Stimulated activated CD4-positive, alpha-beta T cell treated with anti-CD3 and anti-CD28 coated beads, Interleukin-12 subunit alpha, Interleukin-12 subunit beta, amount 100 ng/mL, for 24 hours (primary cell): ENCODE data around the gene ECI1.
A peak's percentile ranks its signal among the peaks of the same experiment; 100 is the strongest.
"Not testable (repeated sequence)": the region's sequence is repeated elsewhere in the genome, so short reads cannot be mapped to it uniquely, and the experiment has no call there.

Experiments
- DNase-seq, 2 experiments: peaks; one replicate each; pipeline ENCODE4 v3.0.0-alpha.2; 2020; ENCODE audit warnings: low read depth in 2 of 2

ECI1 gene

DNA sequence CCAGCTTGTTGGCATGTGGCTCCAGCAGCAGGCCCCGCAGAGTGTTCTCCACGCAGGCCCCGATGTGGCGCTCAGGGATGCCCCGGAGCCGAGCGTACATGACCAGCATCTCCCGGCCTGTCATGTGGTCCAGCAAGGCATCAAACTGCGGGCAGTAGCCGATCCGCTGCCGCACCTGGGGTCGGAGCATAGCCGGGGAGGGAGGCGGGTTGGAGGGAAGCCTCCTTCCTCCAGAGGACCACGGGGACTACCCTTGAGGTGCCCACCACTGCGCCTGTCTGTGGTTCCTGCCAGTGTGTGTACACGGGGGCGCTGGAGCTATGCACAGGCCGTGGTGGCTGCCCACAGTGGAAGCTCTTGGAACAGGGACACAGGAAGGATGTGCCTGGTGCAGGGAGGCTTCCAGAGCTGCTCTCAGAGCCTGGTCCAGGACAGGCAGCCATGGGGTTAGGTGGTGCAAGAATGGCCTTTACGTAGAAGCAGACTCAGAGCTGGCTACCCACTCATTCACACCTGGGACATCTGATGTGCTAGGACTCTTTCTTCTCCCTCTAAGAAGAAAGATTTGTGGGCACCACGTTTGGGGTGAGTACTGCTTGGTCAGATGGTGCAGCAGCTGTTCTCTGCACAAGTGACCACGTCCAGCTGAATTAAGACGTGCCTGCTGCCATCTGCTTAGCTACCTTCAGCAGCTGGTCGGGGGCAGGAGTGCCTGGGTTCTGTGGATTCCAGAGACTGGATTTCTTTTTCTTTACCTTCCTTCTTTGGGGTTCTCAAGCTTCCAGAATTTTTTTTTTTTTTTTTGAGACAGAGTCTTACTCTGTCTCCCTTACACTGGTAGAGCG lies 27.8 kb upstream of the ECI1 start:
- DNase-seq: no peak

DNA sequence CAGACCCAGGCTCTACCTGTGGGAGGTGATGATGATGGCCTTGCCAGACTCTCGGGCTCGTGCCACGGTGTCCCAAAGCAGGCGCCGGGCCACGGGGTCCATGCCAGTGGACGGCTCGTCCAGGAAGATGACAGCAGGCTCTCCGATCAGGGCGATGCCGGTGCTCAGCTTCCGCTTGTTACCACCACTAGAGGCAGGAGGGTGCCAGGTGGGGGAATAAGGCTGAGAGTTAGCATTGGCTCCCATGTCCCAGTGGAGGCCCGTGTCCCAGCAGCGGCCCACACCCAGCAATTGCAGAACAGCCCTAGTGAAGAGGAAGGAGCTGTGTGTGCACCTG lies 26.9 kb upstream of the ECI1 start:
- DNase-seq: no peak

DNA sequence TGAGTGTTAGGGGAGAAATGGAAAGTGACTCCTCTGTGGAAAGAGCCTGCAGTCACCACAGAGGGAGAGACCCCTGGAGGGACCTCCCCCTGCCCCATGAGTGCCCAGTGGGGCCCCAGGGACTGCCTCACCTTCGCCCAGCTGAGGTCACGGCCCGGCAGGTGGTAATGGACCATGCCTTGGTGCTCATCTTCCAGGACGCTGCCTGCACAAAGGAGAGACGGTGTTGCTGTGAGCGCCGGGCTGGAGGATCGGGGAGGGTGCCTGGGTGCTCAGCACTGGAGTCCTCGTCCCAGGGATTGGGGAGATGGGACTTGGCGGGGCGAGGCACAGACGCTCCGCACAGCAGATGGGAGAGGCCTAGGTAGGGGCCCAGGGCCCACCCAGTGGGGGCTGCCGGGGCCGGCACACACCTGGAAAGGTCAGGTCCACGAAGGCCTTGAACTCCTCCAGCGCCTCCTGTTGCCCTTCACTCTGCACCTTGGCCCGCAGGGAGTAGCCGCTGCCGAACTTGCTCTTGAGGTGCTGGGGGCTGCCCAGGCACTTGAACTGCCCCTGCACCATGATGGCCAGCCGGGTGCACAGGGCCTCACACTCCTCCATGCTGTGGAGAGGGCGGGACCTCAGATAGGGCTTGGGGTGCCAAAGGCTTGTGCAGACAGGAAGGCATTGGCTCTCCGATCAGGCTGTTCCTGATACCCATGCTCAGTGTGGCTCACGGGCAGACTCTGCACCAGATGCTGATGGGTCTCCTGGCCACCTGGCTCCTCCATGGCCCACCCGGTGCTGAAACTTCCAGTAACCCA lies 26.3 kb upstream of the ECI1 start:
- DNase-seq: no peak

DNA sequence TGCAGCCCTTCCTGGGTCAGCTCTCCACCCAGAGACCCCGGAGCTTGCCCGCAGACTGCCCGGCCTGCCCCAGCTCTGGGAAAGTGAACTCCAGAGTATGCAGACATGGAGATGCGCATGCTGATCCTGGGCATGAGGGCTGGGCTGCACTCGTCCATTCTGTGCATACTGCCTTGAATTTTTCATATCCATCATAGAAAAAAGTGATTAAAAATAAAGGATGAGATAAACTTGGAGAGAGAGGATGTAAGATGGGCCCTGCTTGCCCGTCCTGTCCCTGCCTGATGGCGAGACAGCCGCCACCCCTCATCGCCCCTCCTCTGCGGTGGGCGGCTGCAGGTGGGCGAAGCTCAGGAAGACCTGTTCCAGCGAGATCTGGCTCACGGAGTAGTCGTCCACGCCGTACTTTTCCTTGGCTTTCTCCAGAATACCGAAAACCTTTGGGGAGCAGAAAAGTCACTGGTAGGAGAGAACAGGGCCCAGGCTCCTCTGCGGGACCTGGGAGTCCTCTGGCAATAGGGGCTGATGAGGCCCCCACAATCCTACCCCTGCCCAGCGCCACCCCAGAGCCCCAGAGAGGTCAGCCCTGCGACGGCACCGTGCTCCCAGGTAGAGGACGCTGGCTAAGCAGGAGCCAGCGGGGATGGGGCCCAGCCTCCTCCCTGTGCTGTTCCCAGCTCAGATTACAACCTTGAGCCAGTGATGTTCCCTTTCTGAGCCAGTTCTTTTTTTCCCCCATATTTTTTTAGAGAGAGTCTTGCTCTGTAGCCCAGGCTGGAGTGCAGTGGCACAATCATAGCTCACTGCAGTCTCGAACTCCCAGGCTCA lies 25.2 kb upstream of the ECI1 start:
- no peak for DNase-seq

DNA sequence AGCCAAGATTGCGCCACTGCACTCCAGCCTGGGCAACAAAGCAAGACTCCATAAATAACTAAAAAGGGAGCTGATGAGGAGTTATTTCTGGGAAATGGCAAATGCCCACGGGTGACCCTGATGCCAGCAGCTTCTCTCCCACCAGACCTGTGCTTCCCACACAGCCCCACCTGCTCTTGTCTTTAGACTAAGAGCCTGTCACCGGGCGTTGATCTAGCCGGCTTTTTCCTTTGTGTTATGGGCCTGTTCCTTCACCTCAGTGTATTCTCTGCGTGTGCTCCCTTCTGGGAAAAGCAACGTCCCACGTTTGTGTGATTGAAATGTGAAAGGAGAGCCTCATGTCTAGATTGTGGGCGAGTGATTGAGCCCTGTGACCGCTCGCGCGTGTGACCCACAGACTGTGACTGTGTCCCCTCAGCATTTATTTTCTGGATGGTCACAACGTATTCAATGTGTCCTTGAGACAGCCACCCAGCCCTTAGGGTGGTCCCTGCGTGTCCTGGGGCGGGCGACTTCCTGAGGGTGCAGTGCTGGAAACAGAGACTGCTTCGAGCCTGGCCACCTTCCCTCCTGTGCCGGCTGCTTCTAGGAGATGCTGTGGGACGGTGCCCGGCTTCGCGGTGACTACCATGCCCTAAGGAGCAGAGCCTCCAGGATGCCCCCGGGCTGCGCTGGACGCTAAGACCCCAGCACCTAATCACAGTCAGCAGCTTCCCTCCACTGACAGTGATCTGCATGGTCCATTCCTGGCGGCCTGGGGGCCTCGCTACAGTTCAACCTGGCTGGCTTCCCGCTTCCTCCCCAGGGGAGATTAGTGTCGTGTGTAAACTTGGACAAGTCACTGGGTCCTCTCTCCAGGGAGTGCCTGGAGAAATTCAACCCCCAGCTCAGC lies 24.3 kb upstream of the ECI1 start:
- DNase-seq: no peak

DNA sequence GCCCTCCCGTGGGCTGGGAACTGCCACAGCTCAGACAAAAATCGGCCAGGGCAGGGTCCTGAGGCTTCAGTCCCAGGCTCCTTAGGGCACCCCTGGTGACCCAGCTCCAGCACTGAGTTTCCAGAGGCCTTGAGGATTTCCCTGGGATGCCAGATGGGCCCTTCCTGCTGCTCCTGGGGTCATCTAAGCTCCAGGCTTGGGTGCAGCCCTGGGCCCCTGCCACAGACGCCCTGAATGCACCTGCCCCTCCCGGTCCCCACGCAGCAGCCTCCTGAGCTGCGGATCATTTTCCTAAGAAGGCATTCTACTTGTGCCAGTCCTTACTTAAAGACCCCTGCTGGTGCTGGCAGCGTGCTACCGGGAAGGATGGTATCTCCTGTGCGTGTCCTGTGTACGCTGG lies 22.5 kb upstream of the ECI1 start:
- no peak for DNase-seq

DNA sequence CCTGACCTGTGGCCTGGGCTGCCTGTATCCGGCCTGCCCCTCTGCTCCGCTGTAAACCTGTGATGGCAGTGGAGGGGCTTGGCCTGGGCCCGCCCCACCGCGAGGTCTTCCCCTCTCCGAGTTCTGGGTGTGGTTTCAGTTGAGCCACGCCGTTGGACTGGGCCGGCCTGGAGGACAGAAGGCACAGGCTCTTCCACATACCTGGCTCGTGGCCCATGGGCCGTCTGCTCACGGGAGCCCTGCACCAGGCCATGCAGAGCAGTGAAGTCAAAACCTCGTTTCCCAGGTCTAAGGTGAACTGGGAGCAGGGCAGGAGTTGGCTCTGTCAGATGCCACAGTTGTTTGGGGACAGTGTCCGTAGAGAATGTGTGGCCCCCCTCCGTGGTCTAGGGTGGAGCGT lies 22.1 kb upstream of the ECI1 start:
- no peak for DNase-seq

DNA sequence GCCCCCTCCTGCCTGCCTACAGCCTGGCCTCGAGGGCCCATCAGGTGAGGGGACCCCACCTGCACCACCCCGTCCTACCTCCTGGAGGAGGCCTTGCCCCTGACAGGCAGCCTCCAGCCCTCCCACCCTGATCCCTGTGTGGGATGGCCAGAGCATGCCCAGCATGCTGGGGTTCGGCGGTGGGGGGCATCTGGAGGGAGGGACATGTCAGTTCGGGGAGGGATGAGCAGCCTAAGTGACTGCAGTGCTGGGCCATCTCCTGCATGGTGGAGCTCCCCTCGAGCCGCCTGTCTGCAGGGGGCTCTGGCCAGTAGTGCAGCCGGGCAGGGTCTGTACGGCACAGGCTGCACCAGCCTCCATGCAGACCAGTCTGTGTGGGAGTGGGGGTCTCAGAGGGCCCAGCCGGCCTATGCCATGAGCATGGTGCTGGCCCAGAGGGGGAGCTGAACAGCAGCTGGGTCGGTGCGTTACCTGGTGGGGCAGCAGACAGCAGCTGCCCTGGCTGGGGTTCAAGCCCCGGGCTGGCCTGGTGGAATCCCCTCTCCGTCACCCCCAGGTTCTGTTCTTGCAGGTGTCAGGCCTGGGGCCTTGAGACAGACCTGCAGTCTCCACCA lies 20.6 kb upstream of the ECI1 start:
- DNase-seq: no peak

DNA sequence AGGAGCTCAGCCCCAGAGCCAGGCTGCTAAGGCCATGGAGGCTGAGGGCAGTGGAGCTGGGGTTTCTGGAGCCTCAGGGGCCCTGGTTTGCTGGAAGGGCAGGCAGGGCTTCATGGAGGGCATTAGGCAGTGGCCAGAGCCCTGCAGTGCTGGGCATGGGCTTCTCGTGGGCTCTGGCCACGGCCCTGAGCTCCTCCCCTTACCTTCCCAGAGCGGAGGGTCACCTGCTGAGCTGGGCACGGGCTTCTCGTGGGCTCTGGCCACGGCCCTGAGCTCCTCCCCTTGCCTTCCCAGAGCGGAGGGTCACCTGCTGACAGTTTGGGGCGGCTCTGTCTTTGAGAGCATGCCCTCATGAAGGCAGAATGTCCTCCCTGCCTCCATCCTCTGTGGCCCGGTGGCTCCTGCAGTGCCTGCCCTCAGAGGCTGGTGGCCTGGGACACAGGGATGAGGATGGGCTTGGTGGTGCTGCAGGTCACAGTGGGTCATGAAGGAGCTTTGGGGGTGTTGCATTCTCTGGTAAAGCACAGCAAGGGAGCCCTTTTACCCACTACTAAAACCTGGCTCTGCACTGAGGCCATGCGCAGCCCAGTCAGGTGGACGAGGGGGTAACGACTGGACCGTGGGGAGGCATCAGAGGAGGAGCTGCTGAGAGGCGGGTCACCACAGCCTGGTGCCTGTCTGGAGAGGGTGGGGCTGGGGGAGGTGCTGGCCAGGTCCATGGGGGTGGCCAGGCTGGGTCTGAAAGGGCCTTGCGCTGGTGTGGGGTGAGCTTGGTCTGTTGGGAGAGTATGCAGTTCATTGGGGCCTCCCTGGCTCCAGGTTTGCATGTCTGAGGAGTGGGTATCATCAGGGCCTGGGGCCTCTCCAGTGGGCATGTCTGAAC lies 19.4 kb upstream of the ECI1 start:
- no peak for DNase-seq

DNA sequence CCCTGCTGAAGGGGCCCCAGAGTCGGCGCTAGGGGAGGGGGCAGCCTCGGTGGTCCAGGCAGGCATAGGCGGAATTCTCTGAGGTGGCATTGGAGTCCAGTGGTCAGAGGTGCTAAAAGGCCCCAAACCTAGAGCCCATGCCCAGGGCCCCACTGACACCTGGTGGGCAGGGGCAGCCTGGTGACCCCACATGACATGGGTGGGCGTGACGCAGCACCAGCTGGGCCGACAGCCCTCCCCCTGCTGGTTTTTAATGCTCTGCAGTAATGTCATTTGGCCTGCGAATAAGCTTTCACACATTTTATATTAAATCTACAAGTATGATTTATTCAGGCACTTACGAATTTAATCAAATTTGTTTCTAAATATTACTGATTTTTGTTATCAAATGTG lies 18.7 kb upstream of the ECI1 start:
- no peak for DNase-seq

DNA sequence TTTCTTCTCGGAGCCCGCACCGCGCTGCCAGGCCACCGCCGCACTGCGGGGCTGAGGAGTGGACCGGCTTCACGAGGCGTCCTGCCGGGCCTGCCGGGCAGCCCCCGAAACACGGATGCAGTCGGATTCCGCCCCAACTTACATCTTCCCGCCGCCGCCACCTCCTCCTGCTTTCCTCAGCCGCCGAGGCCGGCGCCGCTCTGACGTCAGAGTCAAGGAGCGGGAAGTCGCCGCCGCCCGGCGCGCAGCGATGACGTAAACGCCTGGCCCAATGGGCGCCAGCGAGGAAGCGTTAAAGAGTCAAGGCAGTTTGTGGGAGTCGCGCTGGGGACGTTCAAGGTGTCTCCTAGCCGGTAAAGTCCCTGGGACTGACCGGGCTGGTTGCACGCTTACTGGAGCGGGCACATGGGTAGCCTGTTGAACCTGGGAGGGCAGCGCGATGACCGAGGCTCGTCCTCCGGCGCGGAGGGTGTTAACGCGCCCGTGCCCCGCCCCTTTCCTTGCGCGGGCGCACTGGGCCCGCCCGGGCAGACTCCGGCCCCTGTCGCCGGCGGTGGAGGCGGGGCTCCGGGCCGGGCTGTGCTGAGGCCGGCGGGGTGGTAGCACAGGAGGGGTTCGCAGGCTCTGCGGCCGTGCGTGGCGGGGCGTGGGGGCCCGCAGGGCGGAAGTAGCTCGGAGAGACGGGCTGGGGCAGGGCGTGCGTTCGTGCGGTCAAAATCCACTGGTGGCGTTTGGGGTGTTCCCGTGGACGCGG lies 16.7 kb upstream of the ECI1 start, which contains the start of gene RNPS1:
Gene RNPS1, minus strand, starts transcription at position 214 of the 754 bp plus-strand sequence. CDS start 3,483 bp downstream, outside the sequence.
- peak; percentile 93 to 95 for DNase-seq

DNA sequence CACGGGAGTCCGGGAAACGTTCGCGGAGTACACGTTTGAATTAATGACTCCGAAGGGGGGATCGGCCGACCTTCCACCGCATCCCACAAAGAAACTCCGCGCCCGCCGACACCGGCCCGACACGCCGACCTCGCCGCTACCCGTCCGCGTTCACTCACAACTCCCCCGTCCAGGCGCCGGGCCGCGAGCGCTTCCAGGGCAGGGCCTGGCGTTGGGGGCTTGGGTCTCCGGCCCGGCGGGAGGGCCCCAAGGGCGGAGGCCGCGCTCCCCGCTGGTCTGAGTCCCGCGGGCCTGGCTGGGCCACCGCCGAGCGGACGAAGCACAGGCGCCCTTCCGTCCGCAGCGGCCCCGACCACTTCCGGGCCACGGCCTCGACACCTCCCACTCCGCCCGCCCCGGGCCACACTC lies 16.1 kb upstream of the ECI1 start:
- not testable (repeated sequence) for DNase-seq

DNA sequence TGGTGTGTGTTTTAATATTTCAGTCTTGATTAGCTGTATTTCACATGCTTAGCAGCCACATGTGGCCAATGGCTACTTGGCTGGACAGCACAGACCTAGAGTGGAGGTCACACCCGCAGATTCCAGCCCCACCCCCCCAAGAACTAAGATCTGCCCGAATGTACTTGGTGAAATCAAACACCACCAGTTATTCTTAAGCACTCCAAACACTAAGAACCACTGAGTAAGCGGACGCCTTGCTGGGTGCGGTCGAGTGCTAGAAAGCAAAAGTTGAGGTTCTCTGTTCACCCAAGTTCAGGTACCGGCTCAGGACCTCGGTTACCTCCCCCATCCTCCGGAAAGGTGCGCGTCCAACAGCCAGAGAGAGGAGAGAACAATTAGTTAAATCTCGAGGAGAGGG lies 15.5 kb upstream of the ECI1 start:
- DNase-seq: not testable (repeated sequence)

DNA sequence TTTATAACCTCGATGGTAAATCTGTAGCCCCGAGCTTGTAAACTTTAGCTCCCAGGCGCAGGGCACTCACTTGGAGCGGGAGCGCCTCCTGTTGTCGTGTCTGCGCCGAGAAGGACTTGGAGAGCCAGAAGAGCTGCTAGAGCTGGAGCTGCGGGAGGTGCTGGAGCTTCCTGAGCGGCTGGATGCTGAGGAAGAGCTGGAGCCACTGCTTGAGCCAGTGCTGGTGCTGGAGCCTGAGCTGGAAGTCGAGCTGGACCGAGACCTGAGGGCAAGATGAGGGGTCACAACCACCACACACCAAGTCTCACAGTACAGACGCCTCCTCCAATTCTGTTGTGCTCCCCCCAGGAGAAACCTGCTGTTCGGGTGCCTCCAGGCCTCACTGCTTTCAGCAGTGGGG lies 11.6 kb upstream of the ECI1 start:
- not testable (repeated sequence) for DNase-seq

DNA sequence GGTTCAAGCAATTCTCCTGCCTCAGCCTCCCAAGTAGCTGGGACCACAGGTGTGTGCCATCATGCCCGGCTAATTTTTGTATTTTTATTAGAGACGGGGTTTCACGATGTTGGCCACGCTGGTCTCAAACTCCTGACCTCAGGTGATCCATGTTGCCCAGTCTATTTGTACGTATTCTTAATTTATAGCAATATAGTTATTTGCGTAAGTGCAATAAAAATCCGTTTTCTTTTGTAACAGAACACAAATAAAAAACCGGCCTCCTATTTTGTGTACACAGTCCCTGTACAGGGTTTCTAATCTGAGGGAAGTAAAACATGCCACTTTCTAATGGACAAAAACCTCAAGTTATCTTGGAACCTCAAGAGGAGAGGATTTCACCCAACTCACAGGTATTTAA lies 8.9 kb upstream of the ECI1 start:
- no peak for DNase-seq

DNA sequence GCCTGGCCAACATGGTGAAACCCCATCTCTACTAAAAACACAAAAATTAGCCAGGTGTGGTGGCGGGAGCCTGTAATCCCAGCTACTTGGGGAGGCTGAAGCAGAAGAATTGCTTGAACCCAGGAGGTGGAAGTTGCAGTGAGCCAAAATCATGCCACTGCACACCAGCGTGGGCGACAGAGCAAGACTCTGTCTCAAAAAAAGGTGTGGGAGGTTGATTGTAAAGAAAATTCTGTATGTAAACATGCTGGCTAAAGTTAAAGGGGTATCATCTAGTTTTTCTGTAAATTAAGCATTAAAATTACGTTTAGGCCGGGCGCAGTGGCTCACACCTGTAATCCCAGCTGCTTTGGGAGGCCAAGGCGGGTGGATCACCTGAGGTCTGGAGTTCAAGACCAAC lies 7.1 kb upstream of the ECI1 start:
- DNase-seq: not testable (repeated sequence)

DNA sequence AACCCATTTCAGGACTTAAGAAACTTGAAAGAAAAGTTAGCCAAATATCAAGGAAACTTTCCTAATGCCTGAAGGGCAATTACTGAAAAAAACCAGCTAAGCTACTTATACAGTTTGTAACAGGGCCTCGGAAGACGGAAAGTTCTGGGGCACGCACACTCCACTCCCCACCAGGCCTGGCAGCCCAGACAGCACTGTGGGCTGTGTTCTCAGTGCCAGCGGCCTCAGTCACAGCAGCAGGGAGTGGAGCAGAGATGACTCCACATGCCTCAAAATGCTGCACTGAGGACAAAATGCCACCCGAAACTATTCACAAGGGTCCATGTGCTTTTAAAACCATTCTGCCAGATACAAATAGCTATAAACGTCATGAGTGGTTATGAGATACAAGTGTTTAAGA lies 6.3 kb upstream of the ECI1 start:
- no peak for DNase-seq

DNA sequence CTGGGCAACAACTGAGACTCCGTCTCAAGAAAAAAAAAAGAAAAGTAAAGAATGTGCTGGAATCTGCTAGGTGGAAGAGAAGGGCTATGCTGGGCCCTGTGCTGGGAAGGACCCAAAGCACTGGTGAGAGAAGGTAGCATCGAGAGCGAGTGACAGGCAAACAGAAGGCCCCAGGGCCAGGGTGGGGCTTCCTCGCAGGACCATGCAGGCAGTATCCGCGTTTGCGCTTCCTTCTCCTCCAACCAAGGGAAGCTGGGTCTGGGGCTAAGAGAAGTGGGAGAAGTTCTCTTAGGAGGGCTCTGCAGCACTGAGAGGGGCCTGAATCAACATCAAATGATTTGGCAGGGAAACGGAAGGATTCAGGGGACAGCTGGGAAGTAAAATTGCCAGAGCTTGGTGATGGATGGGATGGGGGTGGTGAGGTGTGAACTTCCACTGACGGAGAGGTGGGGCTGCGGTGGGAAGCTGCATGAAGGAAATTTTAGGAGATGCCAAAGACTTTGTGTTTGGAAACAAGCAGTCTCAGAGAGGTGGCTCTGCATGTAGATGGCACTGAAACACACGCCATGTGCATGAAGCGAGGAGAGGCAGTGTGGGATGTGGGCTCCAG lies 5.2 kb upstream of the ECI1 start:
- no peak for DNase-seq

DNA sequence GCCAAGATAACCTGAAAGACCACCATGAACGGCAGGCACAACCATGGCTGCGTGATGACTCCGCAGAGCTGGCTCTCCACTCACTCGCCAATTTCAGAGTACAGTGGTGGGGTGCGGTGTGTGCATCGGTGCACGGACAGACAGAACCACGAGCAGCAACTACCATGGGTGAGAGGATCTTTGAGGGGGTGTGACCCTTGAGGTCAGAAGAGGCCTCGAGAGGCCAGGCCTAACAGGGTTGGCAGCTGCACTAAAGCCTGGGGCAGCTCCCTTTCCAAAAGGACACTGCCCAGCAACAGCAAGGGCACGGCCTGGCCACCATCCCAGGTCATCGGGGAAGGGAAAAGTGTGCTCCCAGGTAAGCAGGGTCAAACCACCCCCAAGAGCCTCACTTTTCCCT lies 1.9 kb upstream of the ECI1 start:
- no peak for DNase-seq
